DMS 273 (cell line): ENCODE measurements around the gene OR11L1.

Experiments used
- DNase-seq: peaks from one replicate; lab custom pipeline; 2025; ENCODE audit not compliant: unreplicated experiment; lab: John Stamatoyannopoulos, UW

OR11L1 gene

GRCh38 chr1:247822060-247822459 lies 19.6 kb downstream of the OR11L1 start:
- no peak for DNase-seq

GRCh38 chr1:247812637-247813036 lies 29.1 kb downstream of the OR11L1 start:
- no peak for DNase-seq

- DNase-seq, result no peak
Observed at GRCh38 chr1:247797518-247797917, 44.2 kb downstream of the OR11L1 start.
